ENCODE measurements around the gene XRCC5.

The XRCC5 gene

DNA sequence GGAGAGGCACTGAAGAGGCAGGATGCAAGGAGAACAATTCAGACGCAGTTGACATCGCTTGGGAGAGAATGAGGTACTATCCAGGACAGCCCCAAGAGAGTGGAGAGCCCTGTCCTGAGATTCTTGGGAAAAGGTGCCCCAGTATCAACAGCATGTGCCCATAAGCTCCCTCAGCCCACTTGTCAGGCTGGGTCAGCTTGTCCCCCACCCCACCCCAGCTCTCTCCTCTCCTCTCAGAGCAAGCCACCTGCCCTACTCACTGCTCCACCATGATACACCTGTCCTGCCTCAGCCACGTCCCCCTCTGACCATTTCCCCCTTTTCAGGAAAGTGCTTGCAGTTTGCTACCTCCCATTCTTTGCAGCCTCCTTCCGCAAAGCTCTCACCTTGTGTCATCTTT is 111.8 kb downstream of the XRCC5 start:
- no peaks in the 10 kb centered on the region for H3K9me3 Mint-ChIP-seq
- peaks cover 56% of the 10 kb centered on the region for H3K4me1 Mint-ChIP-seq (ENCODE audit: low read depth)
- H3K27ac Mint-ChIP-seq: peak overlapping the region; percentile 22
- no peaks in the 10 kb centered on the region for H3K27me3 Mint-ChIP-seq
- no peak for DNase-seq
- H3K4me3 Mint-ChIP-seq: no peak overlapping the region
- H3K36me3 Mint-ChIP-seq (ENCODE audit: low read depth): peaks cover 45% of the 10 kb centered on the region

DNA sequence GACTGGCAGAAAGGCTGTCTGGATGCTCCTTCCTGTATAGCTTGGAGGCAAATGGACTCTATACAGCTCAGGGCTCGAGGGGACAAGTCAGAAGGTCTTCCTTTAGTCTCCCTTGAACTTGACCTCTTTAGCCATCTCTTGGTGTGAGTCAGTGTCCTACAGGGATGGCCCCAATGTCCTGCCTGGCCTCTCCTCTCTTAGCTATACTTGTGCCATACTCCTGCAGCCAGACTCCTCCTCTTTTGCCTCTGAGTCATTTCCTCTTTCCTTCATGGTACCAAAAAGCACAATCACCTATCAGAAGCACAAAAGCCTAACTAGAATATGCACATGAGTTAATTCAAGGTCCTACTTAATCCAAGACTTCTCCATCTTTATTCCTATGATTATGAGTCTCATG is 112.7 kb downstream of the XRCC5 start:
- H3K27ac Mint-ChIP-seq: peak overlapping the region; percentile 51

GRCh38 chr2:216222650-216223352 is 113.7 kb downstream of the XRCC5 start:
- H3K27ac Mint-ChIP-seq: peak overlapping the region; percentile 51
- DNase-seq: no peak

More for the DNA sequence above, 112.7 kb downstream of the XRCC5 start:
- no peak for DNase-seq
- peaks cover 48% of the 10 kb centered on the region for H3K4me1 Mint-ChIP-seq (ENCODE audit: low read depth)
- H3K27me3 Mint-ChIP-seq: no peaks in the 10 kb centered on the region
- peaks cover 37% of the 10 kb centered on the region for H3K36me3 Mint-ChIP-seq (ENCODE audit: low read depth)
- H3K4me3 Mint-ChIP-seq: no peak overlapping the region
- no peaks in the 10 kb centered on the region for H3K9me3 Mint-ChIP-seq

GRCh38 chr2:216224388-216224787 is 115.2 kb downstream of the XRCC5 start:
- H3K9me3 Mint-ChIP-seq: peaks cover 3% of the 10 kb centered on the region
- H3K4me1 Mint-ChIP-seq (ENCODE audit: low read depth): peaks cover 30% of the 10 kb centered on the region
- H3K4me3 Mint-ChIP-seq: no peak overlapping the region
- H3K27me3 Mint-ChIP-seq: no peaks in the 10 kb centered on the region
- no peak for DNase-seq
- peaks cover 15% of the 10 kb centered on the region for H3K36me3 Mint-ChIP-seq (ENCODE audit: low read depth)
- H3K27ac Mint-ChIP-seq: no peak overlapping the region

More at GRCh38 chr2:216222650-216223352, 113.7 kb downstream of the XRCC5 start:
- H3K9me3 Mint-ChIP-seq: no peaks in the 10 kb centered on the region
- no peaks in the 10 kb centered on the region for H3K27me3 Mint-ChIP-seq
- H3K36me3 Mint-ChIP-seq (ENCODE audit: low read depth): peaks cover 27% of the 10 kb centered on the region
- H3K4me1 Mint-ChIP-seq (ENCODE audit: low read depth): peaks cover 38% of the 10 kb centered on the region
- no peak overlapping the region for H3K4me3 Mint-ChIP-seq

- Mint-ChIP-seq H3K36me3 (ENCODE audit: low read depth) (peaks cover 17% of the 10 kb centered on the region), H3K4me3 (no peak overlapping the region), H3K9me3 (peaks cover 29% of the 10 kb centered on the region), H3K27ac (no peak overlapping the region), H3K4me1 (ENCODE audit: low read depth) (no peaks in the 10 kb centered on the region), H3K27me3 (no peaks in the 10 kb centered on the region)
- no peak for DNase-seq
Measured at GRCh38 chr2:216229277-216229914, 120.2 kb downstream of the XRCC5 start.

DNA sequence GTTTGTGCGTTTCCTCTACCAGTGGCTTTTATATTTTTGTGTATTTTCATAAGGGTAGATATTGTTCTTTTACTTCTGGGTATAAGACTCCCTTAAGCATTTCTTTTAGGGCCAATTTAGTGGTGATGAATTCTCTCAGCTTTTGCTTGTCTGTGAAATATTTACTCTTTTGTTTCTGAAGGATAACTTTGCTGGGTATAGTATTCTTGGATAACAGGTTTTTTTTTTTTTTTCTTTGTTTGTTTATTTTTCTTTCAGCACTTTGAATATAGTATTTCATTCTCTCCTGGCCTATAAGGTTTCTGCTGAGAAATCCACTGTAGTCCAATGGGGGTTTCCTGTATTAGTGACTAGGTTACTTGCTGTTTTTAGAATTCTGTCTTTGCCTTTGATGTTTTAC is 122.7 kb downstream of the XRCC5 start:
- Mint-ChIP-seq H3K4me1 (ENCODE audit: low read depth) (no peaks in the 10 kb centered on the region), H3K36me3 (ENCODE audit: low read depth) (peaks cover 17% of the 10 kb centered on the region)

DNA sequence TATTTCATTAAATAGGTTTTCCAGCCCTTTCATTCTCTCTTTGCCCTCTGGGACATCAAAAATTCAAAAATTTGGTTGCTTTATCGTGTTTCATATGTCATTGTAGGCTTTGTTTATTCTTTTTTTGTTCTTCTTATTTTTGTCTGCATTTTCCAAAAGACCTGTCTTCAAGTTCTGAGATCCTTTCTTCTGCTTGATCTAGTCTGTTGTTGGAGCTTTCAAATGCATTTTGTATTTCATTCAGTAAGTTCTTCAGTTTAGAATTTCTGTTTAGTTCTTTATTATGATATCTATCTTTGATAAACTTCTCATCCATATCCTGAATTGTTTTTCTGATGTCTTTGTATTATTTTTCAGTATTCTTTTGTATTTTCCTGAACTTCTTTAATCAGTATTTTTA is 123.6 kb downstream of the XRCC5 start:
- Mint-ChIP-seq H3K9me3 (peaks cover 29% of the 10 kb centered on the region), H3K4me1 (ENCODE audit: low read depth) (no peaks in the 10 kb centered on the region), H3K36me3 (ENCODE audit: low read depth) (peaks cover 17% of the 10 kb centered on the region), H3K4me3 (no peak overlapping the region), H3K27ac (no peak overlapping the region), H3K27me3 (no peaks in the 10 kb centered on the region)
- DNase-seq: no peak

More for the DNA sequence above, 122.7 kb downstream of the XRCC5 start:
- H3K9me3 Mint-ChIP-seq: peaks cover 29% of the 10 kb centered on the region
- DNase-seq: no peak
- H3K4me3 Mint-ChIP-seq: no peak overlapping the region
- H3K27ac Mint-ChIP-seq: no peak overlapping the region
- H3K27me3 Mint-ChIP-seq: no peaks in the 10 kb centered on the region

- no peak overlapping the region for H3K27ac Mint-ChIP-seq
- H3K27me3 Mint-ChIP-seq: no peaks in the 10 kb centered on the region
Measured at GRCh38 chr2:216233281-216233995, 124.3 kb downstream of the XRCC5 start.

GRCh38 chr2:216234106-216234505 is 125.0 kb downstream of the XRCC5 start:
- H3K36me3 Mint-ChIP-seq (ENCODE audit: low read depth): peaks cover 17% of the 10 kb centered on the region
- DNase-seq: no peak
- no peak overlapping the region for H3K4me3 Mint-ChIP-seq
- H3K4me1 Mint-ChIP-seq (ENCODE audit: low read depth): no peaks in the 10 kb centered on the region
- H3K27ac Mint-ChIP-seq: no peak overlapping the region
- H3K9me3 Mint-ChIP-seq: peaks cover 26% of the 10 kb centered on the region
- H3K27me3 Mint-ChIP-seq: no peaks in the 10 kb centered on the region

More at GRCh38 chr2:216233281-216233995, 124.3 kb downstream of the XRCC5 start:
- DNase-seq: no peak
- H3K4me3 Mint-ChIP-seq: no peak overlapping the region
- H3K4me1 Mint-ChIP-seq (ENCODE audit: low read depth): no peaks in the 10 kb centered on the region
- H3K36me3 Mint-ChIP-seq (ENCODE audit: low read depth): peaks cover 17% of the 10 kb centered on the region
- peaks cover 26% of the 10 kb centered on the region for H3K9me3 Mint-ChIP-seq

DNA sequence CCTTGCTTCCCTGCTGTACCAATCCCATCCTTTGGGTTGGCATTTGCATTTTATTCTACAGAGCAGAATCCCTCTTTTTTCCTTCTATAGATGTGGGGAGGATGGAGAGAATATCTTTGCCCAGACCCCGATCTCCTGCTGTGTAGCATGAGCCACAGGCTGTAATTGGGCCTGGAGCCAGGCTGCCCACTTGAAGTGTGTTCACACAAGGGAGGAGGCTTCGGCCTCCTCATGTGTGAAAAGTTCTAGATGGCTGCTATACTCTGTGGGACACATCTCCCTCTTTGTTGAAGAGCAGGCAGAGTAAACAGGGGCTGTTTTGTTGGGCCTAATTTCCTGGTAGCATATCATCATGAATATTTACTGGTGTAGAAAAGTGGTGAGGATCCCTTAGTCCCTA is 126.3 kb downstream of the XRCC5 start:
- no peak for DNase-seq
- Mint-ChIP-seq H3K9me3 (peaks cover 23% of the 10 kb centered on the region), H3K4me3 (no peak overlapping the region), H3K36me3 (ENCODE audit: low read depth) (peaks cover 16% of the 10 kb centered on the region), H3K27me3 (no peaks in the 10 kb centered on the region), H3K27ac (no peak overlapping the region), H3K4me1 (ENCODE audit: low read depth) (no peaks in the 10 kb centered on the region)

GRCh38 chr2:216235896-216236295 is 126.7 kb downstream of the XRCC5 start:
- no peaks in the 10 kb centered on the region for H3K27me3 Mint-ChIP-seq
- DNase-seq: no peak
- no peaks in the 10 kb centered on the region for H3K4me1 Mint-ChIP-seq (ENCODE audit: low read depth)
- H3K27ac Mint-ChIP-seq: no peak overlapping the region
- H3K9me3 Mint-ChIP-seq: peaks cover 20% of the 10 kb centered on the region
- no peak overlapping the region for H3K4me3 Mint-ChIP-seq
- H3K36me3 Mint-ChIP-seq (ENCODE audit: low read depth): peaks cover 14% of the 10 kb centered on the region

GRCh38 chr2:216236486-216236885 is 127.3 kb downstream of the XRCC5 start:
- no peak for DNase-seq
- Mint-ChIP-seq H3K27ac (no peak overlapping the region), H3K9me3 (peaks cover 18% of the 10 kb centered on the region), H3K36me3 (ENCODE audit: low read depth) (peaks cover 12% of the 10 kb centered on the region), H3K27me3 (no peaks in the 10 kb centered on the region), H3K4me3 (no peak overlapping the region), H3K4me1 (ENCODE audit: low read depth) (no peaks in the 10 kb centered on the region)

DNA sequence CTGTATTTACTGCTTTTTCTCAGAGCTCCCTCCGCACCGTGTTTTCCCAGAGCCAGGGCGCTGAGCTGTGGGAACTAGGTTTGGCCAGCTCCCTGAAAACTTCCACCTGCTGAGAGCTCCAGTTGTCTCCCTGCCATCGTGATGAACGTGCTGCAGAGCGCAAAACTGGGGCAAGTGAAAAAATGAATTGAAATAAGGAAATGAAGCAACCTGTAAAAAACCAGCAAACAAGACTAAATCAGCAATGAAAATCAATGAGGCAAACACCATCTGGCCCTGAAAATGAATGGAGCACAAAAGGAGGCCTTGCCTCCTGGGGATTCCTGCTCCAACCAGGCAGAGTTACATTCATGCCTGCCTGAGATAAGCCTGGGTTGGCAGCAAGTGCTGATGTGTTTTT is 133.2 kb downstream of the XRCC5 start:
- no peaks in the 10 kb centered on the region for H3K9me3 Mint-ChIP-seq
- H3K4me1 Mint-ChIP-seq (ENCODE audit: low read depth): peaks cover 4% of the 10 kb centered on the region

GRCh38 chr2:216243026-216243425 is 133.9 kb downstream of the XRCC5 start:
- Mint-ChIP-seq H3K36me3 (ENCODE audit: low read depth) (no peaks in the 10 kb centered on the region), H3K9me3 (no peaks in the 10 kb centered on the region), H3K27ac (no peak overlapping the region), H3K4me1 (ENCODE audit: low read depth) (peaks cover 4% of the 10 kb centered on the region), H3K27me3 (no peaks in the 10 kb centered on the region), H3K4me3 (no peak overlapping the region)
- DNase-seq: no peak

More for the DNA sequence above, 133.2 kb downstream of the XRCC5 start:
- Mint-ChIP-seq H3K27me3 (no peaks in the 10 kb centered on the region), H3K27ac (no peak overlapping the region), H3K4me3 (no peak overlapping the region), H3K36me3 (ENCODE audit: low read depth) (no peaks in the 10 kb centered on the region)
- DNase-seq: no peak

Measured in activated T-cell treated with anti-CD3 and anti-CD28 coated beads, Interleukin-2, amount 50 U/mL, for 24 hours (primary cell).